ENCODE results near the gene OAS1. TPM values are rescaled to one million over a fixed set of nuclear protein-coding genes. Genes with fewer than 3 reads are reported as not detected.

OAS1 gene
- total and polyA plus RNA-seq, 2 donors (not counting 1 experiment from before 2014, with no cell fraction given) = 48.3 to 70.2 TPM

DNA sequence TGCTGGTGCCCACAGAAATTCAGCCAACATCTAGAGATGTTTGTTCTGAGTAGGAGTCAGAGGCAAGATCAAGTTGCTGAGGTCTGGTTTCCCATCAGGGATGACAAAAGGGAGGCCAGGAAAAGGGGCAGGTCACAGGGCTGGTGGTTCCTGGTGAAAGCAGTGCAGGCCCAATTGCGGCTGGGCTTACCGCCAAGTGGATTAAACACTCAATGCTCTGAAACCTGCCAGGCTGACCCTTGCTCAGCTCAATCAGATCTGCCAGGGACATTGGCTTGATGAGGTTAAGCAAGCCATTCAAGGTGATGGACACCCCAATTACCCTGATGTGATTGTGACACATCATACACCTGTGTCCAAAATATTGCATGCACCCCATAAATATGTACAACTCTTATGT is 5.5 kb upstream of the OAS1 start:
- Mint-ChIP-seq H3K9me3 (ENCODE audit: insufficient read depth) (no peaks in the 10 kb centered on the region), H3K27me3 (peaks cover 13% of the 10 kb centered on the region), H3K4me1 (peaks cover 45% of the 10 kb centered on the region), H3K4me3 (no peak overlapping the region), H3K27ac (no peak overlapping the region)
- ChIA-PET CTCF (interaction anchor here (0.8 to 7.1 kb wide), 16 partner anchors 10 to 273 kb away, joined by 3 to 111 read pairs (median 10); partner anchors contain the start of gene OAS2), POLR2A (interaction anchor here (0.7 kb wide), 1 partner anchor 37 kb away, joined by 3 read pairs; the partner anchor contains the start of gene OAS3)
- Histone ChIP-seq H3K9ac (ENCODE audit: low read length) (no peak overlapping the region), H4K20me1 (ENCODE audit: control insufficient read depth, insufficient read depth, low read length, poor library complexity, severe bottlenecking) (no peaks in the 10 kb centered on the region), H3K27ac (ENCODE audit: low read length in 2 of 2) (no peak overlapping the region), H3K4me3 (ENCODE audit: control extremely low read depth in 1 of 5, extremely low read depth in 1 of 5, insufficient read depth in 1 of 5, low read depth in 2 of 5, low read length in 4 of 5) (no peak overlapping the region), H3K9me3 (ENCODE audit: control extremely low read depth in 1 of 3, control insufficient read depth in 2 of 3, insufficient read depth in 1 of 3, low read length in 2 of 3) (no peaks in the 10 kb centered on the region), H2AFZ (ENCODE audit: insufficient read depth, low read depth, low read length, poor library complexity, severe bottlenecking) (no peak overlapping the region), H3K27me3 (replicated peaks in 1 of 4; ENCODE audit: control extremely low read depth in 1 of 4, control insufficient read depth in 3 of 4, insufficient read depth in 4 of 4, low read length in 3 of 4) (peaks cover 0 to 3% (median 0%) of the 10 kb centered on the region in 4 experiments), H3K4me2 (replicated peaks; ENCODE audit: low read depth, low read length, poor library complexity, severe bottlenecking) (no peak overlapping the region), H3K4me1 (ENCODE audit: control insufficient read depth in 2 of 2, insufficient read depth in 2 of 2, low read length in 2 of 2) (peaks cover 12 to 38% of the 10 kb centered on the region in 2 donors), H3K36me3 (replicated peaks in 1 of 2; ENCODE audit: control extremely low read depth in 1 of 2, control insufficient read depth in 1 of 2, extremely low read depth in 1 of 2, insufficient read depth in 2 of 2, low read length in 1 of 2) (no peaks in the 10 kb centered on the region), H3K79me2 (ENCODE audit: control insufficient read depth, insufficient read depth, low read length) (no peaks in the 10 kb centered on the region)
- TF ChIP-seq EZH2 (IDR thresholded peaks at IDR 0.05; ENCODE audit: borderline replicate concordance, insufficient read depth, low read depth, low read length, poor library complexity, severe bottlenecking) = no peak
- no peak for TF ChIP-seq CTCF (IDR thresholded peaks at IDR 0.05)
- ATAC-seq (ENCODE audit: low read depth) (no peak), DNase-seq (no peak)
- intact Hi-C loops (cut with micrococcal nuclease) = loop anchor here (5.0 to 10.0 kb wide), 2 partner anchors 196 to 254 kb away; no protein-coding TSS in a partner anchor
- WGBS (ENCODE audit: insufficient coverage) = 100% methylated on average over 2 of the region's 2 CpGs

DNA sequence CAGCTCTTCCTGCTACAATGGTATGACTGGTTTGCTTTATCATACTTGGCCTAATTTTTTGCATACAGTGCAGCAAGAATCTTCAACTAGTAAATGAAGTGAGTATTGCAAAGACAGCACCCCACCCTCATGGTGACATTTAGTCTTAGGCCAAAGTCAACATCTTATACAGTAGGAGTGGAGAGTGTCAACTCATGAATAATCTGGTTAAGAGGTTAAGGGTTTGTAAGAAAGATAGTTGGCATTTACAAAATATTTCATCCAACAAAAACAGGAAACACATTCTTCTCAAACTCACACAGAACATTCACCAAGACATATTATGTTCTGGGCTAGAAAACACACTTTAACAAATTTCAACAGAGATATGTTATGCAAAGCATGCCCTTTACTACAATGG is 2.2 kb upstream of the OAS1 start:
- Histone ChIP-seq H3K4me3 (ENCODE audit: control extremely low read depth in 1 of 5, extremely low read depth in 1 of 5, insufficient read depth in 1 of 5, low read depth in 2 of 5, low read length in 4 of 5) (no peak overlapping the region), H3K9ac (ENCODE audit: low read length) (no peak overlapping the region), H3K79me2 (ENCODE audit: control insufficient read depth, insufficient read depth, low read length) (peaks cover 16% of the 10 kb centered on the region), H3K27ac (ENCODE audit: low read length in 2 of 2) (no peak overlapping the region), H3K4me2 (replicated peaks; ENCODE audit: low read depth, low read length, poor library complexity, severe bottlenecking) (no peak overlapping the region), H3K36me3 (replicated peaks in 1 of 2; ENCODE audit: control extremely low read depth in 1 of 2, control insufficient read depth in 1 of 2, extremely low read depth in 1 of 2, insufficient read depth in 2 of 2, low read length in 1 of 2) (peaks cover 0 to 11% of the 10 kb centered on the region in 2 experiments), H4K20me1 (ENCODE audit: control insufficient read depth, insufficient read depth, low read length, poor library complexity, severe bottlenecking) (peaks cover 5% of the 10 kb centered on the region), H3K27me3 (replicated peaks in 1 of 4; ENCODE audit: control extremely low read depth in 1 of 4, control insufficient read depth in 3 of 4, insufficient read depth in 4 of 4, low read length in 3 of 4) (no peaks in the 10 kb centered on the region), H3K4me1 (ENCODE audit: control insufficient read depth in 2 of 2, insufficient read depth in 2 of 2, low read length in 2 of 2) (peaks cover 39 to 66% of the 10 kb centered on the region in 2 donors), H2AFZ (ENCODE audit: insufficient read depth, low read depth, low read length, poor library complexity, severe bottlenecking) (no peak overlapping the region), H3K9me3 (ENCODE audit: control extremely low read depth in 1 of 3, control insufficient read depth in 2 of 3, insufficient read depth in 1 of 3, low read length in 2 of 3) (no peaks in the 10 kb centered on the region)
- DNase-seq = no peak
- Mint-ChIP-seq H3K9me3 (ENCODE audit: insufficient read depth) (no peaks in the 10 kb centered on the region), H3K27me3 (no peaks in the 10 kb centered on the region), H3K27ac (peak overlapping the region; percentile 57), H3K4me1 (peaks cover 77% of the 10 kb centered on the region), H3K4me3 (peak overlapping the region; percentile 17)
- TF ChIP-seq EZH2 (IDR thresholded peaks at IDR 0.05; ENCODE audit: borderline replicate concordance, insufficient read depth, low read depth, low read length, poor library complexity, severe bottlenecking) (no peak), CTCF (IDR thresholded peaks at IDR 0.05) (no peak)
- POLR2A ChIA-PET = no interaction called here
- CTCF ChIA-PET = interaction anchor here (0.8 to 7.1 kb wide), 2 partner anchors 35 to 127 kb away, joined by 3 to 111 read pairs; no protein-coding TSS in a partner anchor
- ATAC-seq (ENCODE audit: low read depth) = no peak
- intact Hi-C loops (cut with micrococcal nuclease) = loop anchor here (5.0 to 10.0 kb wide), 2 partner anchors 193 to 250 kb away; no protein-coding TSS in a partner anchor
